Middle frontal gyrus (tissue), 1 donor: ENCODE data around the gene ZNF443.
A peak's percentile ranks its signal among the peaks of the same experiment; 100 is the strongest.
"Not testable (repeated sequence)": the region's sequence is repeated elsewhere in the genome, so short reads cannot be mapped to it uniquely, and the experiment has no call there.

Experiments
- DNase-seq: peaks from one replicate; pipeline ENCODE4 v3.0.0-alpha.2; 2015; ENCODE audit warnings: low spot score; ENCODE audit errors: extremely low spot score

The ZNF443 gene

DNA sequence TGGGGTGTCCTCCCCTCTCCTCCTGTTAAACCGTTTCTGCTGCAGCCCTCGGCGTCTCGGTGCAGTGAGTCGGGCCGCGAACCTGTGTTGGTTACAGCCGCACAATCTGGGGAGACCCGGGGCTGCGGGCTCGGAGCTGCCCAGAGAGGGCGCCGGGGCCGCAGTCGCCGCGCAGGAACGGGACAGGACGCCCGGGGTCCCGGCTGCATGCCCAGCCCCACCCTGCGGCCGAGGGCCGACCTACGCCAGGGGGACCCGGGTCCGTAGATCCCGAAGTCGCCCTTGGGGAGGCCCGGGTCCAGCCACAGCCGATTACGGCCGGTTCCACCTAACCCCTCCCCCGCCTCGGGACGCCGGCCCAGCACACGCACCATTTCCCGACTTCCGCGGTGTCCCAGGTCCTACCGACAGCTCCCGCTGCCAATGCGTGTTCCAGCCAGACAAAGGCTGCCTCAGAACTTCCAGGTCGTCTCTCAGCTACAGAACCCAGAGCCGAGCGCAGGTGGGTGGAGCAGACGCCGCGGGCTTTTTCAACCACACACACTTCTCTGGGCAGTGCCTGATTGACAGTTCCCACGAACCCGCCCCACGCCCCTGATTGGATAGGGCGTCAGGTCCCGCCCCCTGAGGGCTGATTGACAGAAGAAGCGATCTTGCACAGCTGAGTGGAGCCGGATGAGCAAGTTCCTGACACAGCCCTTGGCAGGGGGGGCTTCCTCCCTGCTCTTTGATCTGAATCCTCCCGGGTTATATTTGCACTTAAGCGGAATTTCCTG lies at the start of gene ZNF443:
Gene ZNF443, minus strand, starts transcription at position 481 of the 776 bp plus-strand sequence. Its CDS starts 107 bp downstream, at position 374.
- DNase-seq = peak; percentile 96

DNA sequence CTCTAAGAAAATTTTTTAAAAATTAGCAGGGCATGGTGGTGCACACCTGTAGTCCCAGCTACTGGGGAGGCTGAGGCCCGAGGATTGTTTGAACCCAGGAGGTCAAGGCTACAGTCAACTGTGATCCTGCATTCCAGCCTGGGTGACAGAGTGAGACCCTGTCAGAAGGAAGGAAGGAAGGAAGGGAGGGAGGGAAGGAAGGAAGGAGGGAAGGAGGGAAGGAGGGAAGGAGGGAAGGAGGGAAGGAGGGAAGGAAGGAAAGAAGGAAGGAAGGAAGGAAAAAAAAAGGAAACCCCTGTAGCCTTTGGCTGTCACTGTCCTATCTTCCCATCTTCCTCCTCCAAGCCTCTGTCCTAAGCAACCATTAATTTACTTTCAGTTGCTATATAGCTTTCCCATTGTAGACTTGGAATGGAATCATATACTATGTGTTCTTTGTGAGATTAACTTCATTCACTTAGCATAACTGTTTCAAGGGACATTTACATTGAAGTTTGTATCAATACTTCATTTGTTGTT lies 45.5 kb upstream of the ZNF443 start:
- not testable (repeated sequence) for DNase-seq

DNA sequence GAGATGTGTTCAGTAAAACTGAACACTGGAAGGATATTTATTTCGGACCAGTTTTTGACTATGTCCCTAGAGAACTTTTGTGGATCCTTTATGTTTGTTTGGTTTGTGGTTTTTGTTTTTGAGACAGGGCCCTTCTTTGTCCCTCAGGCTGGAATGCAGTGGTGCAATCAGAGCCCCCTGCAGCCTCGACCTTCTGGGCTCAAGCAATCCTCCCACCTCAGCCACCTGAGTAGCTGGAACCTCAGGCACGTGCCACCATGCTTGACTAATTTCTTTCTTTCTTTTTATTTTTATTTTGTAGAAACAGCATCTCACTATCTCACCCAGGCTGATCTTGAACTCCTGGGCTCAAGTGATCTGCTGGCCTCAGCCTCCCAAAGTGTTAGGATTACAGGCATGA lies 44.8 kb upstream of the ZNF443 start:
- DNase-seq = no peak

DNA sequence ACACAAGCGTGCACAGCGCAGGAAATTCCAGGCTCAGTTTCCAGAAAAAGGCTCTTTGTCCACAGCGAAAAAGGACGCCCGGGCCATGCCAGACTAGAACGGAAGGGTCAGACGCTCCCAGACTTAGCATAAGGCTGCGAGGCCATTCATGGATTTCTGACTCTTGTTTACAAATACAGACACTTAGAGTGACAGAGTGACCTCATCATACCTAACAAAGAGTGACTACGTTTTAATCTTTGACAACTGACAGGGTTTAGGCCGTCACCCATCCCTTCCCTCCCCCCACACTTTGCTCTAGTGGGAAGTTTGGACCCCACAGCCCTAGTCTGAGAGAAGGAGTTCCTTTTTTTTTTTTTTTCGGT lies 44.2 kb upstream of the ZNF443 start:
- no peak for DNase-seq

DNA sequence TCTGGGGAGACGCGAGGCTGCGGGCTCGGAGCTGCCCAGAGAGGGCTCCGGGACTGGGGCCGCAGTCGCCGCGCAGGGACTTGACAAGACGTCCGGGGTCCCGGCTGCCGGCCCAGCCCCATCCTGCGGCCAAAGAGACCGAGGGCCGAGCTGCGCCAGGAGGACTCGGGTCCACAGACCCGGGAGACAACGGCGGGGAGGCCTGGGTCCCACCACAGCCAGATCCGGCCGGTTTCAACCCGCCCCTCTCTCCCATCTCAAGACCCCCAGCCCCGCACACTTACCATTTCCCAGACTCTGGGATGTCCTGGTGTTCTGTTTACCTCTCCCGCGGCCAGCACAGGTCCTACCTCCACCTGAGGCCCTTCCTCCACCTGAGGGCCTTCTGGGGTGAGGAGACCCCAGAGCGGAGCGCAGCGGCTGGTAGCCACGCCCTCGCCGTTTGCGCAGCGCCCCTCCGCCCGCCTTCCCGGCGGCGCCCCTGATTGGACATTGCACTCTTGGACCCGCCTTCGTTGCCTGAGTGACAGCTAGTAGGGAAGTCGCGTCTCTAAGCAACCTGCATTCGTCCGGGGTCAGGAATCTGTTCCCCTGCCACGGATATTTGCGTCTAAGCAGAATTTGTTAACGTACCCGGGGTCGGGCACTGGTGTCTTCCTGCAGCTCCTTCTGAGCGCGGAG lies 43.7 kb upstream of the ZNF443 start, which contains the start of gene ZNF709:
Gene ZNF709, minus strand, starts transcription at position 446 of the 681 bp plus-strand sequence. Its CDS starts 159 bp downstream, at position 287.
- peak; percentile 85 for DNase-seq

DNA sequence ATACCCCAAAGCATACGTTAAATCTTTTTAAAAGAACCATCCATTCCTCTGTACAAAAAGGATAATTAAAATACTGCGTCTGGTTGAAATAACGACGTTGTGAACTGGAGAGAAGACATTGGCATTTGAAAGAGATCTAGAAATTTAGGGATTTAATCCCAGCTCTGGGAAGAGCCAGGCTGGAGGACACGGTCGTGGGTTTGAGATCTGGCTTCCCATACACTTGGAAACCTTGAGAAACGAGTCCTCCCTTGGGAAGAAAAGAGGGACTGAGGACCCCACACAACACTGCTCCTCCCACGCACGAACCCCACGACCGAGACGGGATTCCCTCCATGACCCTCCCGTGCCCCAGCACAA lies 43.2 kb upstream of the ZNF443 start:
- DNase-seq = no peak

DNA sequence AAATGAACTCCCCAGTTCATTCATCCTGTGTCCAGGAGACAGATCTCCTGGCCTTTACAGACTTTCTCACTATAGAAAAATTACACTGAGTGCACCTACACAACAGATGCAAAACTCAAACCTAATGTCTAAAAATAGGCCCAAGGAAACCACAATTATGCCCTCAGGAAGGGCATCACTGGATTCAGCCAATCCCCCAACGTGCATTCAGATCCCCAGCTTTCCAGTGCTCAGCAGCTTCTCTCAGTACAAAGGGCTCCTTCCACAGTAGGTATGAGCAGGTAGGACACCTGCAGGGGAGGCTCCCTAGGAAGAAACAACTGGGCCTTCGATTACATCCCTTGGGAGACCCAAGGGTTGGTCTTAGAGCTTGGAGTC lies 41.7 kb upstream of the ZNF443 start:
- DNase-seq = no peak

DNA sequence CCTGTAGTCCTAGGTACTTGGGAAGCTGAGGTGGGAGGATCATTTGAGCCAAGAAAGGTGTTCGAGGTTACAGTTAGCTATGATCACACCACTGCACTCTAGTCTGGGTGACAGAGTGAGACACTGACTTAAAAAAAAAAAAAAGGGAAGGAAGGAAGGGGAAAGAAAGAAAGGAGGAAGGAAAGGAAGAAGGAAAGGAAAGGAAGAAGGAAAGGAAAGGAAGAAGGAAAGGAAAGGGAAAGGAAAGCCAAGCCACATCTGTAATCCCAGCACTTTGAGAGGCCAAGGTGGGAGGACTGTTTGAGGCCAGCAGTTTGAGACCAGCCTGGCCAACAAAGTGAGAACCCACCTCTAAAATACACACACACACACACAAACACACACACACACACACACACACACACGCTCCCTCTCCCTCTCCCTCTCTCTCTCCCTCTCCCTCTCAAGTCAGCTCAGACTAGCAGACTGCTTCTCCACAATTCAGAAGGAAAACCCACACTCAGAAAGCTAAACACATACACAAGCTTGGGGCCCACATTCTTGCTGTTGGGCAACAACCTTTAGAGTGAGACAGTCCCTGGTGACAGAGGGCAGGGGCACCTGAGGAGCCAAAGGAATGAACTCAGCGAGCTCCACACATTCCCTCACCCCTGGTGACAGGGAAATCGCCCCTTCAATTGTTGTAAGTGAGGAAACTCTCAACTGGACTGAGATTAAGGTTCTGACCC lies 41.1 kb upstream of the ZNF443 start:
- DNase-seq = no peak

DNA sequence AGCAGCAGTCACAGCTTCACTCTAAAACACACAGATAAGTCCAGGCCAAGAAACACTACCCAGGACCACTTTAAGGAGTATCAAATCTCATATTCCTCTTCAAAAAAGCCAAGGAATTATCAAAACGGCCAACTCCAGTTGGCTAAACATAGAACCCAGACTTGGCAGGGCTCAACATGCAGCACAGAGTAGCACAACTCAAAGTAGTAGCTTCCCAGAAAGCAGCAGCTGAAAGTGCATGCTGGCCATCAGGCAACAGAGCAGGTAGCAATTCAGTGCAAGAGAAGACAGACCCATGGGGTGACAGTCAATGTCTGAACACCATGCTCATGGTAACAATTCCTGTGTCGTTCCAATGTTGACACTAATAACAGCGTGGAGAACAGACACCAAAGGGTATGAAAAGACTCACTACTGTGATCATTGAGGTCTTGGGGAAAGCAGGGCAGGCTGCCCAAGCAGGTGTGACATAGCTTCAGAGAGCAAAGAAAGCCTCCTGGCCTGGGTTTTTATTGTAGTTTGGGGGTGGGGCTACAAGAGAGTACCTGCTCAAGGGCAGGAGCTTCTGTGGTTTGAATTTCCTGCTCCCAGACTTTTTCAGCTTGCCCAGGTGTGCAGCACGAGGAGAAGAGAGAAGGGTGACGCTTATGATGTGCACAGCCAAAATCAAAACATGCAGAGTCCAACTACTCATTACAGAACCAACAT lies 37.6 kb upstream of the ZNF443 start:
- DNase-seq = no peak

DNA sequence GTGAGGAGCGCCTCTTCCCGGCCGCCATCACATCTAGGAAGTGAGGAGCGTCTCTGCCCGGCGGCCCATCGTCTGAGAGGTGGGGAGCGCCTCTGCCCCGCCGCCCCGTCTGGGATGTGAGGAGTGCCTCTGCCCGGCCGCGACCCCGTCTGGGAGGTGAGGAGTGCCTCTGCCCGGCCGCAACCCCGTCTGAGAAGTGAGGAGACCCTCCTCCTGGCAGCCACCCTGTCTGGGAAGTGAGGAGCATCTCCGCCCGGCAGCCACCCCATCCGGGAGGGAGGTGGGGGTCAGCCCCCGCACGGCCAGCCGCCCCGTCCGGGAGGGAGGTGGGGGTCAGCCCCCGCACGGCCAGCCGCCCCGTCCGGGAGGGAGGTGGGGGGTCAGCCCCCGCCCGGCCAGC lies 26.8 kb upstream of the ZNF443 start:
- DNase-seq = not testable (repeated sequence)

DNA sequence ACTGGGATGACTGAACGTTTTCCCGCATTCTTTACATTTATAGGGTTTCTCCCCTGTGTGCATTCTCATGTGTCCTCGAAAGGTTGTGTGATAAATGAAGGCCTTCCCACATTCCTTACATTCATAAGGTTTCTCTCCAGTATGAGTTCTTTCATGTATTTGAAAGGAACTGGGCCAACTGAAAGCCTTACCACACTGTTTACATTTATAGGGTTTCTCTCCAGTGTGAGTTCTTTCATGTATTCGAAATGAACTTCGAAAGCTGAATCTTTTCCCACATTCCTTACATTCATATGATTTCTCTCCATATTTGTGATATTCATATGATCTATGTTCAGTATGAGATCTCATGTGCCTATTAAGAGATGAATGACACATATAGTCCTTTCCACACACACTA lies 24.4 kb upstream of the ZNF443 start:
- no peak for DNase-seq

DNA sequence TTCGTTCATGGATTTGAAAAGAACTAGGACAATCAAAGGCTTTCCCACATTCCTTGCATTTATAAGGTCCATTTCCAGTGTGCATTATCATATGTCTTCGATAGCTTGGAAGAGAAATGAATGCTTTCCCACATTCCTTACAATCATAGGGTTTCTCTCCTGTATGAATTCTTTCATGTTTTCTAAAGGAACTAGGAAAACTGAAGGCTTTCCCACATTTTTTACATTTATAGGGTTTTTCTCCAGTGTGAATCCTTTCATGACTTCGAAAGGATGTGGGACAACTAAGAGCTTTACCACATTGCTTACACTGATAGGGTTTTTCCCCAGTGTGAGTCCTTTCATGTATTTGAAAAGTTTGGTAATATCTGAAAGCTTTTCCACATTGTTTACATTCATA lies 23.9 kb upstream of the ZNF443 start:
- no peak for DNase-seq

DNA sequence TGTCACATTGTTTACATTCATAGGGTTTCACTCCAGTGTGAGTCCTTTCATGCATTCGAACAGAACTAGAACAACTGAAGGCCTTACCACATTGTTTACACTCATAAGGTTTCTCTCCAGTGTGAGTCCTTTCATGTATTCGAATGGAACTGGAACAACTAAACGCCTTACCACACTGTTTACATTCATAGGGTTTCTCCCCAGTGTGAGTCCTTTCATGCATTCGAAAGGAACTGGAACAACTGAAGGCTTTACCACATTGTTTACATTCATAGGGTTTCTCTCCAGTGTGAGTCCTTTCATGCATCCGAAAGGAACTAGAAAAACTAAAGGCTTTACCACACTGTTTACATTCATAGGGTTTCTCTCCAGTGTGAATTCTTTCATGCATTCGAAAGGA lies 23.3 kb upstream of the ZNF443 start:
- not testable (repeated sequence) for DNase-seq

DNA sequence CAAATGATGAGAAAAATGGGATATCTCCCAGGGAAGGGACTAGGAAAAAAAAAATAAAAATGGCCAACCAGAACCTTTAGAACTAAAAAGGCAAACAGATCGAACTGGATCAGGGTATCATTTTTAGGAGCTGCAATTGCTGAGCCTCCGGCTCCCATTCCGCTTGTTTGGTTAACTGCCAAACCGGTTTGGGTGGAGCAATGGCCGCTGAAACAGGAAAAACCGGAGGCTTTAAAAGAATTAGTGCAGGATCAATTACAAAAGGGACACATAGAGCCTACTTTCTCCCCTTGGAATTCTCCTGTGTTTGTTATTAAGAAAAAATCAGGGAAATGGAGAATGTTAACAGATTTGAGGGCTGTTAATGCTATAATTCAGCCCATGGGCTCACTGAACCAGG lies 12.7 kb upstream of the ZNF443 start:
- DNase-seq = no peak

DNA sequence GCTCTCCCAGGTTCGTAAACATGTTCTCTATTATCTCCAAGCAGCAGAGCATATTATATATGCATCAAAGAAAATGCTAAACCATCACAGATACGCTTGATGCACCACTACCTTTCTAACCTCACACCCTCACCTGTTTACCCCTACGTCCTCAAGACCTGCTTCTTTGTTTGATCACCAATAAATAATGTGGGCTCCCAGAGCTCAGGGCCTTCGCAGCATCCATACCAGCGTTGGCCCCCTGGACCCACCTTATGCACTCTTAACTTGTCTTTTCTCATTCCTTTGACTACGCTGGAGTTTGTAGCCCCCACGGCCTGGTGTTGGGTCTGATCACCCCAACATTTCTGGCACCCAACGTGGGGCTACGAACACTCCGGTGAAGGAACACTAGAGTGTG lies 10.0 kb upstream of the ZNF443 start:
- no peak for DNase-seq

DNA sequence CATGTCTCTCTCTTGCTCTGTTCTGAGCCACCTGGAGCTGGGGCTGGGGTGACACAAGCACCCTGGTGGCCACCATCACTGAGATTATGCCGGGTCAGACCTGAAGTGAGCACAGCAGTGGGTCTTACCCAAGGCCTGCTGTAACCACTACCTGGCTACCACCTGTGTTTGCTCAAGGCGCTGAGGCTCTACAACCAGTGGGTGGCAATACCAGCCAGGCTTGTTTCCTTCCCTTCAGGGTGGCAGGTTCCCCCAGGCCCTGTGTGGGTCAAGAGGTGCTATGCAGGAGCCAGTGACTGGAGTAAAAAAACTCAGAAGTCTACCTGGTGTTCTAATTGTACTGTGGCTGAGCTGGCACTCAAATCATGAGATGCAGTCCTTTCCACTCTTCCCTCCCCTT lies 8.0 kb upstream of the ZNF443 start:
- DNase-seq = no peak

DNA sequence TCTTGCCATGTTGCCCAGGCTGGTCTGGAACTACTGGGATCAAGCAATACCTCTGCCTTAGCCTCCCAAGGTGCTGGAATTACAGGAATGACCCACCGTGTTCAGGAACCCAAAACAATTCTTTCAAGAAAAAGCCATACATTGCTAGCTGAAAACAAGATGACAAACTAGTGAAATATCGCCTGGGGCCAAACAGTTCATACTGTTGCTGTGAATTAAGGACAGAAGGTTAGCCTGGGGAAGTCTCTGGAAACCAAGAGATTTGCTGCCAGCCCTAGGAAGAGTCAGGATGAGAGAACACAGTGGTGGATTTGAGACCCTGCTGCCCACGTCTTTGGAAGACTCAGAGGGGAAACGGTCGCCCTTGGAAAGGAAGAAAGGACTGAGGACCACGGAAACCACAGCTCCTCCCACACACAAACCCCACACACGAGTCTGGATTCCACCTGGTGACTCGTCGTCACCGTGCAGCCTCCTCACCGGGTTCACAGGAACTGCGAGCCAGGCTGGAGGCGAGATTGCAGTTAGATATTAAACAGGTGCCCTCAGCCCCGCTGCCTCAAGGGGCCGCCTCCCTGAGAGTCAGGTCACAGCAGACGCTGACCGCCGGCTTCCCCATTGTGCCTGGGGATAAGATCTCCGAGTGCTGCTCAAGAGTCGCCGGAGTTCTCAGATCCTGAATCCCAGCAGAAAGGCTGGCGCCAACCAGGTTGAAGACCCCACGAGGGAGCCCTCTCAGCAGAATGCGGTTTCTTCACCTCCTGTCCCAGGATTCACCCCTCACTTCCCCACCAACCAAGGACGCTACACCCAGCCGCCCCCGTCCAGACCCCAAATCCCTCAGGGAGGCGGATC lies 908 bp downstream of the ZNF443 start:
- not testable (repeated sequence) for DNase-seq

DNA sequence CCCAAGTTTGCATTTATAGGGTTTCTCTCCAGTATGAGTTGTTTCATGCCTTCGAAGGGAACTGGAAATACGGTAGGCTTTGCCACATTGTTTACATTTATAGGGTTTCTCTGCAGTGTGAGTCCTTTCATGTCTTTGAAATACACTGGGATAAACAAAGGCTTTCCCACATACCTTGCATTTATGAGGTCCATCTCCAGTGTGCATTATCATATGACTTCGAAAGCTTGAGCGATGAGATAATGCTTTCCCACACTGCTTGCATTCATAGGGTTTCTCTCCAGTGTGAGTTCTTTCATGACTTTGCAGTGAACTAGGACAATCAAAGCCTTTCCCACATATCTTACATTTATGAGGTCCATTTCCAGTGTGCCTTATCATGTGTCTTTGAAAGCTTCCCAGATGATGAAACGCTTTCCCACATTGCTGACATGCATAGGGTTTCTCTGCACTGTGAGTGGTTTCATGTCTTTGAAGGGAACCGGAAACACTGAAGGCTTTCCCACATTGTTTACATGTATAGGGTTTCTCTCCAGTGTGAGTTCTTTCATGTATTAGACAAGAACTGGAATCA lies 10.0 kb downstream of the ZNF443 start:
- DNase-seq = not testable (repeated sequence)

DNA sequence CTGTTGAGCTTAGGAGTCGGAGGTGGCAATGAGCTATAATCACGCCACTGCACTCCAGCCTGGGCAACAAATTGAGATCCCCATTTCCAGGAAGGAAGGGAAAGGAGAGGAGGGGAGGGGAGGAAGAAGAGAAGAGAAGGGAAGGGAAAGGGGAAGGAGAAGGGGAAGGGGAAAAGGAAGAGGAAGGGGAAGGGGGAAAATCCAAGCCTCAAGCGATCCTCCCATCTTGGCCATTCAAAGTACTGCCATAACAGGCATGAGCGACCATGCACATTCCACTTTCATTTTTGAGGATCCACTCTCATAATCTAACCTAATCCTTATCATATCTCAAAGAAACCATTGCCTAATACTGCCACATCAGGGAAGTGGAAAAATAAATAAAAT lies 14.9 kb downstream of the ZNF443 start:
- DNase-seq = no peak

DNA sequence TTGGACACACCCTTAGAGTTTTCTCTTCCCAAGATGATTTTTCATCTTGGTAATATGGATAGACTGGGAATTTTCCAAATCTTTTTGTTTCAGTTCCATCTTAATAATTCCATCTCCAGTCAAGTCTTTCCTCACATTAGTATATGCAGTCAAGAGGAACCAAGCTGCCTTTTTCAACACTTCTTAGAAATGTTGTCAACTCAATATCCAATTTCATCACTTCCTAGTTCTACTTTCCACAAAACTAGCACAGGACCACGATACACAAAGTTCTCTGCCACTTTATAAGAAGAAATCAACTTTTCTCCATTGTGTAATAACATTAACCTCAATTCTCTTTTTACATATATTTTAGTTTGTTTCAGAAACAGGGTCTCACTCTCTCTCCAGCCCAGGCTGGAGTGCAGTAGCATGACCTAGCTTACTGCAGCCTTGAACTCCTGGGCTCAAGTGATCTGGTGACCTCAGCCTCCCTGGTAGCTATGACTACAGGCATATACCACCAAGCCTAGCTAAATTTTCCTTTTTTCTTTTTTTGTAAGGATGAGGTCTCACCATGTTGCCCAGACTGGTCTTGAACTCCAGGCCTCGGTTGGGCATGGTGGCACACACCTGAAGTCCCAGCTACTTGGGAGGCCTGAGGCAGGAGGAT lies 15.5 kb downstream of the ZNF443 start:
- DNase-seq = no peak
